HepG2 (cell line): Measurements from ENCODE around the gene SVOP. TPM values are rescaled to one million over a fixed set of nuclear protein-coding genes. Genes with fewer than 3 reads are reported as not detected.

Experiments used
- CBX5 ChIP-seq: sonication (generic); formaldehyde crosslinking; IDR thresholded peaks from 2 replicates; pipeline ENCODE4 v1.4.0; 2020; ENCODE audit warnings: missing genetic modification reagents, borderline replicate concordance
- CHD4 ChIP-seq: fragments of 200-600 bp; sonication (generic); IDR thresholded peaks from 2 replicates; pipeline ENCODE4 v1.7.0; 2017; ENCODE audit warnings: mild to moderate bottlenecking, low read length, borderline replicate concordance
- FOXC1 ChIP-seq: sonication (generic); formaldehyde crosslinking; IDR thresholded peaks from 2 replicates; pipeline ENCODE4 v1.8.0; 2022; ENCODE audit warnings: mild to moderate bottlenecking, missing genetic modification reagents, borderline replicate concordance
- MAF1 ChIP-seq: sonication (generic); formaldehyde crosslinking; IDR thresholded peaks from 2 replicates; pipeline ENCODE4 v1.5.0; 2020; ENCODE audit warnings: missing genetic modification reagents, borderline replicate concordance
- TEAD2 ChIP-seq: sonication (generic); formaldehyde crosslinking; IDR thresholded peaks from 2 replicates; pipeline ENCODE4 v1.9.0; 2021; ENCODE audit warnings: missing genetic modification reagents
- ZNF460 ChIP-seq: sonication (generic); formaldehyde crosslinking; IDR thresholded peaks from 2 replicates; pipeline ENCODE4 v1.5.1; 2020; ENCODE audit warnings: missing genetic modification reagents, mild to moderate bottlenecking, borderline replicate concordance
- ZNF557 ChIP-seq: sonication (generic); formaldehyde crosslinking; IDR thresholded peaks from 2 replicates; pipeline ENCODE4 v1.4.0; 2020; ENCODE audit warnings: missing genetic modification reagents
- ZNF724P ChIP-seq: sonication (generic); formaldehyde crosslinking; IDR thresholded peaks from 2 replicates; pipeline ENCODE4 v1.8.0; 2022; ENCODE audit warnings: missing genetic modification reagents, borderline replicate concordance
- polyA plus RNA-seq, 8 experiments: library from polyadenylated mRNA; depleted of rRNA in 3 of 8; stranded (reverse) in 7 of 8; unstranded in 1 of 8; fragments of >200 nt; fragmentation: Illumina TruSeq in 4 of 8; extraction: Trizol in 4 of 8; gene quantifications; 2 replicates each; pipeline versions ENCODE4 v1.2.1 to v1.2.3, GENCODE V29; 2011 to 2016; ENCODE audit warnings: low read depth in 4 of 8, missing spikeins in 1 of 8, mixed read lengths in 1 of 8; ENCODE audit not compliant: insufficient read depth in 1 of 8
- total RNA-seq, 5 experiments: library from RNA; depleted of rRNA; stranded (reverse); fragments of >200 nt; fragmentation: Illumina TruSeq; extraction: Trizol; gene quantifications; 2 replicates each; pipeline ENCODE4 v1.2.3, GENCODE V29; 2016; ENCODE audit warnings: low read depth in 1 of 5
- TF ChIP-seq, protein P1 (sequence below): sonication (generic); formaldehyde crosslinking; IDR thresholded peaks from 2 replicates; pipeline ENCODE4 v1.5.0; 2020; ENCODE audit warnings: mild to moderate bottlenecking, missing genetic modification reagents
- TF ChIP-seq, protein P2 (sequence below): IDR thresholded peaks from 2 replicates; pipeline ENCODE4 v1.6.1; 2016; ENCODE audit warnings: missing biosample characterization, missing genetic modification reagents, low read depth
- TF ChIP-seq, protein P3 (sequence below): sonication (generic); formaldehyde crosslinking; IDR thresholded peaks from 2 replicates; pipeline ENCODE4 v1.8.0; 2022; ENCODE audit warnings: mild to moderate bottlenecking, missing genetic modification reagents; ENCODE audit not compliant: insufficient replicate concordance
- TF ChIP-seq, protein P4 (sequence below): sonication (generic); formaldehyde crosslinking; conservative IDR thresholded peaks from 2 replicates; pipeline ENCODE4 v1.4.0; 2020; ENCODE audit warnings: mild to moderate bottlenecking, missing genetic modification reagents, moderate library complexity
- TF ChIP-seq, protein P5 (sequence below): IDR thresholded peaks from 2 replicates; pipeline ENCODE4 v1.6.1; 2016; ENCODE audit warnings: low read depth, missing genetic modification reagents, missing compliant biosample characterization

The SVOP gene
- total and polyA plus RNA-seq, 2 of the 13 experiments (the other 11 are each of a cell fraction or from before 2014, with no cell fraction given), result not detected

DNA sequence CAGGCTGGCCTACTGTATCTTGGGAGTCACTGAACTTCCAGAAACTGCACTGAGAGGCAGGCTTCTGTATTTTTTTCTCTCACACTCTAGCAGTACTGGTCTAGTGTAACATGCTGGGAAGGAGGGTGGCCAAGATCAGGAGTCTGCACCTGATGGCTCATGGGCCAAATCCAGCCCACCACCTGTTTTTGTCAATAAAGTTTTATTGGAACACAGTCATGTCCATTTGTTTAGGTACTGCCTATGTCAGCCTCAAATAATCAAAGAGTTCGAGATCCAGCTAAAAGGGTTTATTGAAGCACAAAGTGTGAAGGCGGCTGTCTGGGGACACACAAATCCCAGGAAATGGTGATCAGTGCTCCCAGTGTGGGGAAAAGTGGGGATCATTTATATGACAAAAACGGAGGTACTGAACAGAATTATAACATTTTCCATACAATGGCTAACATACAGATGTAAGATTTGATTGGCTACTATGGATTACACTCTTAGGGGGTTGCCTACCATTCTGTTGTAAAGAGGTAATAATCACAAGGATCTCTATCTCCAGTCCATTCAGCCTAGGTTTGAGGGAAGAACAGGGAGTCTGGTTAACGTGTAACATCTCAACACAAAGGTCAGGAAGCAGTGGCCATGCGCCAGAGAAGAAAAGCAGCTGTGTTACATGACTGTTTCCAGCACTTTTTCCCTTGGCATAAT, 44.4 kb upstream of the SVOP start (continued):
- TF ChIP-seq, protein P1, sequence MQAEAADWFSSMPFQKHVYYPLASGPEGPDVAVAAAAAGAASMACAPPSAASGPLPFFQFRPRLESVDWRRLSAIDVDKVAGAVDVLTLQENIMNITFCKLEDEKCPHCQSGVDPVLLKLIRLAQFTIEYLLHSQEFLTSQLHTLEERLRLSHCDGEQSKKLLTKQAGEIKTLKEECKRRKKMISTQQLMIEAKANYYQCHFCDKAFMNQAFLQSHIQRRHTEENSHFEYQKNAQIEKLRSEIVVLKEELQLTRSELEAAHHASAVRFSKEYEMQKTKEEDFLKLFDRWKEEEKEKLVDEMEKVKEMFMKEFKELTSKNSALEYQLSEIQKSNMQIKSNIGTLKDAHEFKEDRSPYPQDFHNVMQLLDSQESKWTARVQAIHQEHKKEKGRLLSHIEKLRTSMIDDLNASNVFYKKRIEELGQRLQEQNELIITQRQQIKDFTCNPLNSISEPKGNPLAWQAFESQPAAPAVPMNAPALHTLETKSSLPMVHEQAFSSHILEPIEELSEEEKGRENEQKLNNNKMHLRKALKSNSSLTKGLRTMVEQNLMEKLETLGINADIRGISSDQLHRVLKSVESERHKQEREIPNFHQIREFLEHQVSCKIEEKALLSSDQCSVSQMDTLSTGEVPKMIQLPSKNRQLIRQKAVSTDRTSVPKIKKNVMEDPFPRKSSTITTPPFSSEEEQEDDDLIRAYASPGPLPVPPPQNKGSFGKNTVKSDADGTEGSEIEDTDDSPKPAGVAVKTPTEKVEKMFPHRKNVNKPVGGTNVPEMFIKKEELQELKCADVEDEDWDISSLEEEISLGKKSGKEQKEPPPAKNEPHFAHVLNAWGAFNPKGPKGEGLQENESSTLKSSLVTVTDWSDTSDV (CRISPR knock-in tag), result no peak
- TF ChIP-seq ZNF460 (no peak), ZNF724P (no peak), FOXC1 (CRISPR knock-in tag) (no peak), TEAD2 (CRISPR knock-in tag) (no peak), ZNF557 (CRISPR knock-in tag) (no peak), MAF1 (CRISPR knock-in tag) (no peak), CBX5 (CRISPR knock-in tag) (no peak), CHD4 (peak; percentile 89; the same call in 1 of the 2 replicates)
- TF ChIP-seq, protein P2, sequence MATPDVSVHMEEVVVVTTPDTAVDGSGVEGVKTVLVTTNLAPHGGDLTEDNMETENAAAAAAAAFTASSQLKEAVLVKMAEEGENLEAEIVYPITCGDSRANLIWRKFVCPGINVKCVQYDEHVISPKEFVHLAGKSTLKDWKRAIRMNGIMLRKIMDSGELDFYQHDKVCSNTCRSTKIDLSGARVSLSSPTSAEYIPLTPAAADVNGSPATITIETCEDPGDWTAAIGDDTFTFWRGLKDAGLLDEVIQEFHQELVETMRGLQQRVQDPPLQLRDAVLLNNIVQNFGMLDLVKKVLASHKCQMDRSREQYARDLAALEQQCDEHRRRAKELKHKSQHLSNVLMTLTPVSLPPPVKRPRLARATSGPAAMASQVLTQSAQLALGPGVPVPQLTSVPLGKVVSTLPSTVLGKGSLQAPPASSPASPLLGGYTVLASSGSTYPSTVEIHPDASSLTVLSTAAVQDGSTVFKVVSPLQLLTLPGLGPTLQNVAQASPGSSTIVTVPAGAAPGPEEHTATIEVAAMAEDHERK (CRISPR knock-in tag), result no peak
- TF ChIP-seq, protein P3, sequence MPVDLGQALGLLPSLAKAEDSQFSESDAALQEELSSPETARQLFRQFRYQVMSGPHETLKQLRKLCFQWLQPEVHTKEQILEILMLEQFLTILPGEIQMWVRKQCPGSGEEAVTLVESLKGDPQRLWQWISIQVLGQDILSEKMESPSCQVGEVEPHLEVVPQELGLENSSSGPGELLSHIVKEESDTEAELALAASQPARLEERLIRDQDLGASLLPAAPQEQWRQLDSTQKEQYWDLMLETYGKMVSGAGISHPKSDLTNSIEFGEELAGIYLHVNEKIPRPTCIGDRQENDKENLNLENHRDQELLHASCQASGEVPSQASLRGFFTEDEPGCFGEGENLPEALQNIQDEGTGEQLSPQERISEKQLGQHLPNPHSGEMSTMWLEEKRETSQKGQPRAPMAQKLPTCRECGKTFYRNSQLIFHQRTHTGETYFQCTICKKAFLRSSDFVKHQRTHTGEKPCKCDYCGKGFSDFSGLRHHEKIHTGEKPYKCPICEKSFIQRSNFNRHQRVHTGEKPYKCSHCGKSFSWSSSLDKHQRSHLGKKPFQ (CRISPR knock-in tag), result no peak
- TF ChIP-seq, protein P4, sequence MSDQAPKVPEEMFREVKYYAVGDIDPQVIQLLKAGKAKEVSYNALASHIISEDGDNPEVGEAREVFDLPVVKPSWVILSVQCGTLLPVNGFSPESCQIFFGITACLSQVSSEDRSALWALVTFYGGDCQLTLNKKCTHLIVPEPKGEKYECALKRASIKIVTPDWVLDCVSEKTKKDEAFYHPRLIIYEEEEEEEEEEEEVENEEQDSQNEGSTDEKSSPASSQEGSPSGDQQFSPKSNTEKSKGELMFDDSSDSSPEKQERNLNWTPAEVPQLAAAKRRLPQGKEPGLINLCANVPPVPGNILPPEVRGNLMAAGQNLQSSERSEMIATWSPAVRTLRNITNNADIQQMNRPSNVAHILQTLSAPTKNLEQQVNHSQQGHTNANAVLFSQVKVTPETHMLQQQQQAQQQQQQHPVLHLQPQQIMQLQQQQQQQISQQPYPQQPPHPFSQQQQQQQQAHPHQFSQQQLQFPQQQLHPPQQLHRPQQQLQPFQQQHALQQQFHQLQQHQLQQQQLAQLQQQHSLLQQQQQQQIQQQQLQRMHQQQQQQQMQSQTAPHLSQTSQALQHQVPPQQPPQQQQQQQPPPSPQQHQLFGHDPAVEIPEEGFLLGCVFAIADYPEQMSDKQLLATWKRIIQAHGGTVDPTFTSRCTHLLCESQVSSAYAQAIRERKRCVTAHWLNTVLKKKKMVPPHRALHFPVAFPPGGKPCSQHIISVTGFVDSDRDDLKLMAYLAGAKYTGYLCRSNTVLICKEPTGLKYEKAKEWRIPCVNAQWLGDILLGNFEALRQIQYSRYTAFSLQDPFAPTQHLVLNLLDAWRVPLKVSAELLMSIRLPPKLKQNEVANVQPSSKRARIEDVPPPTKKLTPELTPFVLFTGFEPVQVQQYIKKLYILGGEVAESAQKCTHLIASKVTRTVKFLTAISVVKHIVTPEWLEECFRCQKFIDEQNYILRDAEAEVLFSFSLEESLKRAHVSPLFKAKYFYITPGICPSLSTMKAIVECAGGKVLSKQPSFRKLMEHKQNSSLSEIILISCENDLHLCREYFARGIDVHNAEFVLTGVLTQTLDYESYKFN (CRISPR knock-in tag), result peak; percentile 85
- TF ChIP-seq, protein P5, sequence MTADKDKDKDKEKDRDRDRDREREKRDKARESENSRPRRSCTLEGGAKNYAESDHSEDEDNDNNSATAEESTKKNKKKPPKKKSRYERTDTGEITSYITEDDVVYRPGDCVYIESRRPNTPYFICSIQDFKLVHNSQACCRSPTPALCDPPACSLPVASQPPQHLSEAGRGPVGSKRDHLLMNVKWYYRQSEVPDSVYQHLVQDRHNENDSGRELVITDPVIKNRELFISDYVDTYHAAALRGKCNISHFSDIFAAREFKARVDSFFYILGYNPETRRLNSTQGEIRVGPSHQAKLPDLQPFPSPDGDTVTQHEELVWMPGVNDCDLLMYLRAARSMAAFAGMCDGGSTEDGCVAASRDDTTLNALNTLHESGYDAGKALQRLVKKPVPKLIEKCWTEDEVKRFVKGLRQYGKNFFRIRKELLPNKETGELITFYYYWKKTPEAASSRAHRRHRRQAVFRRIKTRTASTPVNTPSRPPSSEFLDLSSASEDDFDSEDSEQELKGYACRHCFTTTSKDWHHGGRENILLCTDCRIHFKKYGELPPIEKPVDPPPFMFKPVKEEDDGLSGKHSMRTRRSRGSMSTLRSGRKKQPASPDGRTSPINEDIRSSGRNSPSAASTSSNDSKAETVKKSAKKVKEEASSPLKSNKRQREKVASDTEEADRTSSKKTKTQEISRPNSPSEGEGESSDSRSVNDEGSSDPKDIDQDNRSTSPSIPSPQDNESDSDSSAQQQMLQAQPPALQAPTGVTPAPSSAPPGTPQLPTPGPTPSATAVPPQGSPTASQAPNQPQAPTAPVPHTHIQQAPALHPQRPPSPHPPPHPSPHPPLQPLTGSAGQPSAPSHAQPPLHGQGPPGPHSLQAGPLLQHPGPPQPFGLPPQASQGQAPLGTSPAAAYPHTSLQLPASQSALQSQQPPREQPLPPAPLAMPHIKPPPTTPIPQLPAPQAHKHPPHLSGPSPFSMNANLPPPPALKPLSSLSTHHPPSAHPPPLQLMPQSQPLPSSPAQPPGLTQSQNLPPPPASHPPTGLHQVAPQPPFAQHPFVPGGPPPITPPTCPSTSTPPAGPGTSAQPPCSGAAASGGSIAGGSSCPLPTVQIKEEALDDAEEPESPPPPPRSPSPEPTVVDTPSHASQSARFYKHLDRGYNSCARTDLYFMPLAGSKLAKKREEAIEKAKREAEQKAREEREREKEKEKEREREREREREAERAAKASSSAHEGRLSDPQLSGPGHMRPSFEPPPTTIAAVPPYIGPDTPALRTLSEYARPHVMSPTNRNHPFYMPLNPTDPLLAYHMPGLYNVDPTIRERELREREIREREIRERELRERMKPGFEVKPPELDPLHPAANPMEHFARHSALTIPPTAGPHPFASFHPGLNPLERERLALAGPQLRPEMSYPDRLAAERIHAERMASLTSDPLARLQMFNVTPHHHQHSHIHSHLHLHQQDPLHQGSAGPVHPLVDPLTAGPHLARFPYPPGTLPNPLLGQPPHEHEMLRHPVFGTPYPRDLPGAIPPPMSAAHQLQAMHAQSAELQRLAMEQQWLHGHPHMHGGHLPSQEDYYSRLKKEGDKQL, result no peak
